Heart right ventricle (tissue), 16 donors: Measurements from ENCODE around the gene ANKRD33B. TPM values are rescaled to one million over a fixed set of nuclear protein-coding genes. Genes with fewer than 3 reads are reported as not detected.

ENCODE experiments used
- ATAC-seq, 8 donors: fragments of 200-7000 bp; cut with Tn5 transposase; one replicate each; pipeline ENCODE4 v1.9.1; 2020; ENCODE audit warnings: mild to moderate bottlenecking in 8 of 8, moderate library complexity in 8 of 8, moderate number of reproducible peaks in 1 of 8
- DNase-seq, 2 donors: peaks; one replicate each; pipeline ENCODE4 v3.0.0-alpha.2; 2020
- H3K27ac ChIP-seq, 10 donors: fragments of 200-600 bp; sonication (generic) in 2 of 10; one replicate each; pipeline versions ENCODE4 v1.5.0 to v1.8.0; 2020 to 2022; ENCODE audit warnings: mild to moderate bottlenecking in 3 of 10
- H3K27me3 ChIP-seq, 7 donors: fragments of 200-600 bp; one replicate each; pipeline ENCODE4 v1.8.0; 2021 to 2022; ENCODE audit warnings: mild to moderate bottlenecking in 2 of 7
- H3K36me3 ChIP-seq, 9 donors: fragments of 200-600 bp; sonication (generic) in 1 of 9; one replicate each; pipeline versions ENCODE4 v1.5.0 to v1.8.0; 2020 to 2022; ENCODE audit warnings: mild to moderate bottlenecking in 2 of 9
- H3K4me1 ChIP-seq, 9 donors: fragments of 200-600 bp; sonication (generic) in 1 of 9; one replicate each; pipeline versions ENCODE4 v1.5.0 to v1.8.0; 2020 to 2022; ENCODE audit warnings: mild to moderate bottlenecking in 4 of 9
- H3K4me3 ChIP-seq, 10 donors: fragments of 200-600 bp; sonication (generic) in 2 of 10; one replicate each; pipeline versions ENCODE4 v1.5.0 to v1.8.0; 2020 to 2022; ENCODE audit warnings: mild to moderate bottlenecking in 7 of 10, moderate library complexity in 2 of 10
- H3K9me3 ChIP-seq, 11 donors: fragments of 200-600 bp in 10 of 11; sonication (generic) in 2 of 11; one replicate each; pipeline versions ENCODE4 v1.5.0 to v1.8.0; 2013 to 2022; ENCODE audit warnings: mild to moderate bottlenecking in 2 of 11, control low read depth in 1 of 11, moderate library complexity in 1 of 11
- WGBS, 2 donors: extraction: QIAGEN DNeasy Blood & Tissue Kit; methylation state at CpG; one replicate each; pipeline ENCODE4 v1.1.7; 2013; ENCODE audit warnings: inconsistent platforms in 1 of 2; 5-methylcytosine and 5-hydroxymethylcytosine counted together
- intact Hi-C, 10 donors: fragments of 100-400 bp; cut with DNase I; formaldehyde crosslinking; loops; one replicate each; pipeline versions ENCODE4 v1.11.1 to v1.14.2; 2022
- polyA plus RNA-seq, 2 donors: library from polyadenylated mRNA; stranded (reverse); fragments of 200-250 nt; gene quantifications; one replicate each; pipeline ENCODE4 v1.2.3, GENCODE V29; 2013
- total RNA-seq, 10 donors: library from RNA; stranded (reverse); fragmentation: NEBNext Ultra II Directional in 3 of 10; extraction: Animal tissue kit (Norgen Biotek cat#: 25700) in 3 of 10; gene quantifications; one replicate each; pipeline versions ENCODE4 v1.2.1 to v1.2.4, GENCODE V29; 2021 to 2023
- TF ChIP-seq, protein P1 (sequence below), 9 donors: fragments of 200-600 bp; sonication (generic) in 2 of 9; IDR thresholded peaks; one replicate each; pipeline versions ENCODE4 v1.5.0 to v1.8.0; 2021 to 2022; ENCODE audit warnings: antibody characterized with exemption in 9 of 9, mild to moderate bottlenecking in 5 of 9, moderate library complexity in 1 of 9
- donor health status: Arrhythmogenic right ventricular cardiomyopathy.
- donor health status: ischemic (EF 13 %, LVEDD 7.1; RV severe dilation, severe dysfunction).
- donor health status: healthy with polysubstance abuse.
- donor health status: DM: no; HTN: yes; CAD: no.
- donor health status: DM: no; HTN: no; CAD: no.
- donor health status: ischemic (EF 25% LVEDD 6.9; RV normal size, moderate dysfunction).
- donor health status: ischemic (EF 25% LVEDD 5.7; RV mildly dilated, moderate dysfunction).
- donor health status: healthy.
- donor health status: DM: yes; HTN: yes; CAD: no.
- donor health status: Ischemic cardiomyopathy.
- donor health status: ischemic (EF 35%, LVEDD 5.7; RV mildly dilated, moderate dysfunction).
- donor health status: nonischemic (EF 11% LVEDD 7.7; RV severe dilation, severe dysfunction).
- donor health status: DM: yes; HTN: yes; CAD: no.
- donor health status: PGD.
- donor health status: ischemic (EF 29% LVEDD 5.4; RV normal size, mild dysfunction).
- donor health status: nonischemic (EF 23%, LVEDD 6.1; RV moderate dilation, normal function).

Gene ANKRD33B
- total and polyA plus RNA-seq, 12 donors = 0.46 to 33.0 (median 13.3) TPM

DNA sequence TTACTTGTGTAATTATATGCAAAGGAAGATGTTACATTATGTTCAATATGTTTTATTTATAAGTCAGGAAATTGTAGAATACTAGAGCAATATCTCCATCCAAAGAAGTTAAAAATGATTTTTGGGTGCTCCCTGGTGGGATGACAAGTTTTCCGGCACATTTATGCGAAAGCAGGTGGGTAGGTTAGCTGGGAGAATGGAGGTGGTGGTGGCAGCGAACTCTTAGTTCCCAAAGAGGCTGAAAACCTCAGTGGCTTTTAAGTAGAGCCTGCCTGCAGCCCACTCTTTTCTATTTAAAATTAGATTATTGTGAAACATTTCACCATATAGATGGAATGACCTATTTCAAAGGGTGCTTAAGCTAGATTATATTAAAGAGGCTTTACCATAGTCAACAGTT, 51.8 kb downstream of the ANKRD33B start:
- Histone ChIP-seq H3K4me3 (no peak overlapping the region), H3K4me1 (peaks cover 0 to 7% (median 0%) of the 10 kb centered on the region in 9 donors), H3K27ac (no peak overlapping the region), H3K36me3 (peaks cover 0 to 13% (median 0%) of the 10 kb centered on the region in 9 donors), H3K9me3 (peaks cover 0 to 2% (median 0%) of the 10 kb centered on the region in 11 donors), H3K27me3 (no peaks in the 10 kb centered on the region)
- TF ChIP-seq, protein P1, sequence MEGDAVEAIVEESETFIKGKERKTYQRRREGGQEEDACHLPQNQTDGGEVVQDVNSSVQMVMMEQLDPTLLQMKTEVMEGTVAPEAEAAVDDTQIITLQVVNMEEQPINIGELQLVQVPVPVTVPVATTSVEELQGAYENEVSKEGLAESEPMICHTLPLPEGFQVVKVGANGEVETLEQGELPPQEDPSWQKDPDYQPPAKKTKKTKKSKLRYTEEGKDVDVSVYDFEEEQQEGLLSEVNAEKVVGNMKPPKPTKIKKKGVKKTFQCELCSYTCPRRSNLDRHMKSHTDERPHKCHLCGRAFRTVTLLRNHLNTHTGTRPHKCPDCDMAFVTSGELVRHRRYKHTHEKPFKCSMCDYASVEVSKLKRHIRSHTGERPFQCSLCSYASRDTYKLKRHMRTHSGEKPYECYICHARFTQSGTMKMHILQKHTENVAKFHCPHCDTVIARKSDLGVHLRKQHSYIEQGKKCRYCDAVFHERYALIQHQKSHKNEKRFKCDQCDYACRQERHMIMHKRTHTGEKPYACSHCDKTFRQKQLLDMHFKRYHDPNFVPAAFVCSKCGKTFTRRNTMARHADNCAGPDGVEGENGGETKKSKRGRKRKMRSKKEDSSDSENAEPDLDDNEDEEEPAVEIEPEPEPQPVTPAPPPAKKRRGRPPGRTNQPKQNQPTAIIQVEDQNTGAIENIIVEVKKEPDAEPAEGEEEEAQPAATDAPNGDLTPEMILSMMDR (IDR thresholded peaks at IDR 0.05) = no peak
- intact Hi-C loops = no loop called here
- WGBS, 2 donors = 93 to 100% methylated on average over 3 of the region's 3 CpGs
- DNase-seq = no peak
- ATAC-seq = no peak

GRCh38 chr5:10617103-10617502, 53.2 kb downstream of the ANKRD33B start:
- intact Hi-C loops = no loop called here
- TF ChIP-seq, protein P1 (IDR thresholded peaks at IDR 0.05) = no peak
- no peak overlapping the region for H3K27ac ChIP-seq
- 82 to 91% methylated on average over 9 to 10 of the region's 10 CpGs for WGBS, 2 donors
- ATAC-seq = peak in 2 of 8 donors; percentile 11 to 24
- peaks cover 0 to 13% (median 0%) of the 10 kb centered on the region in 9 donors for H3K36me3 ChIP-seq
- H3K27me3 ChIP-seq = no peaks in the 10 kb centered on the region
- no peak for DNase-seq
- peaks cover 0 to 12% (median 0%) of the 10 kb centered on the region in 11 donors for H3K9me3 ChIP-seq
- H3K4me1 ChIP-seq = peaks cover 0 to 4% (median 3%) of the 10 kb centered on the region in 9 donors
- H3K4me3 ChIP-seq = no peak overlapping the region

DNA sequence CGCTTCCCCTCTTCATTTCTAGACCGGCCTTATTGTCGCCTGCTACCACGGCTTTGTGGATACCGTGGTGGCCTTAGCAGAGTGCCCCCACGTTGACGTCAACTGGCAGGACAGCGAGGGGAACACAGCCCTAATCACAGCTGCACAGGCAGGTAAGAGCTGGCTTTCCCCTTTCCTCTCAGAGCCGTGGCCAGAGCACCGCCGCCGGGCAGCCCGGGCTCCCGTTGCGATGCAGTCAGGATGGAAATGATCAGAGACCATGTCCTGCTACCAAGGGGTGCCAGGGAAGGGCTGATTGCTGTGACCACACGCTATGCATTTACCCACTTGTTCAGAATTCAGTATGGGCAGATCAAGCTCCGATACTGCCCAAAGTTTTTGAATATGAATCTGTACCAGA, 54.4 kb downstream of the ANKRD33B start:
- ATAC-seq = no peak
- Histone ChIP-seq H3K36me3 (peaks cover 0 to 13% (median 0%) of the 10 kb centered on the region in 9 donors), H3K9me3 (peaks cover 0 to 12% (median 0%) of the 10 kb centered on the region in 11 donors), H3K4me3 (no peak overlapping the region), H3K4me1 (peaks cover 0 to 16% (median 4%) of the 10 kb centered on the region in 9 donors), H3K27ac (no peak overlapping the region), H3K27me3 (no peaks in the 10 kb centered on the region)
- TF ChIP-seq, protein P1 (IDR thresholded peaks at IDR 0.05) = no peak
- intact Hi-C loops = no loop called here
- 93 to 97% methylated on average over 17 of the region's 17 CpGs for WGBS, 2 donors
- no peak for DNase-seq

DNA sequence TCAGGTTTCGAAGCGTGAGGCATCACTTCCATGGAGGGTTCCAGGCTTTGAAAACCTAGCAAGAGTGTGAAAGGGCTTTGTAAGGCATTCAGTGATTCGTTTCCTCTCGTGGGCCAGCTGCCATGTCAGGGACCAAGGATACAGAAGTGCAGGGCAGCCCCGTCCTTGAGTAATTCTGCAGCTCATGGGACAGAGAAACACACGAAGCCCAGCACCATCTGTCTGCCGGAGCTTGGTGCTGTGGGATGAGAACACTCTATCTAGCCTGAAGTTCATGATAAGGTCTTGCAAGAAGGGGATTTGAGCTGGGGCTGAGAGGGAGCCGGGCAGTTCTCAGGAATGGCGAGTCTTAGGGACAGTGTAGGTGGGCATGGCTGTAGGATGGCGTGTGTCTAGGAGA, 55.8 kb downstream of the ANKRD33B start:
- H3K36me3 ChIP-seq = peaks cover 0 to 13% (median 0%) of the 10 kb centered on the region in 9 donors
- ATAC-seq (no peak), DNase-seq (no peak)
- H3K9me3 ChIP-seq = peaks cover 0 to 12% (median 0%) of the 10 kb centered on the region in 11 donors
- intact Hi-C loops = loop anchor here in 4 of 10 donors (5.0 to 10.0 kb wide), 3 partner anchors 42 to 335 kb away; partner anchors contain the start of gene ANKRD33B (in 2 of the 4)
- H3K27ac ChIP-seq = no peak overlapping the region
- WGBS, 2 donors = 89 to 95% methylated on average over 10 of the region's 10 CpGs
- H3K4me1 ChIP-seq = peaks cover 0 to 17% (median 4%) of the 10 kb centered on the region in 9 donors
- no peak overlapping the region for H3K4me3 ChIP-seq
- TF ChIP-seq, protein P1 (IDR thresholded peaks at IDR 0.05) = no peak
- no peaks in the 10 kb centered on the region for H3K27me3 ChIP-seq
